ENCODE data around the gene ARID5B.

- TF ChIP-seq CTCF (IDR thresholded peaks at IDR 0.05): no peak
- TF ChIP-seq POLR2A (IDR thresholded peaks at IDR 0.05): no peak
Measured at GRCh38 chr10:61910226-61910805, 8.8 kb downstream of the ARID5B start.

Data from Peyer's patch (tissue), 4 donors.